Mesenchymal stem cell (in vitro differentiated cells and primary cell): ENCODE results near the gene SLC6A3.

ENCODE experiments used
- DNase-seq: peaks from one replicate; pipeline ENCODE4 v3.0.0-alpha.2; 2013
- H2AFZ ChIP-seq: one replicate; pipeline ENCODE4 v1.6.1; 2013; ENCODE audit warnings: low read depth, mild to moderate bottlenecking, control low read depth, inconsistent platforms, low read length, moderate library complexity
- H2AK5ac ChIP-seq: 2 replicates; pipeline ENCODE4 v1.6.1; 2013; ENCODE audit warnings: low read length, moderate library complexity, mild to moderate bottlenecking, inconsistent platforms; ENCODE audit not compliant: severe bottlenecking
- H2BK120ac ChIP-seq: one replicate; pipeline ENCODE4 v1.6.1; 2013; ENCODE audit warnings: low read depth, mild to moderate bottlenecking, inconsistent platforms, low read length, moderate library complexity
- H2BK12ac ChIP-seq, 2 experiments: one replicate each; pipeline ENCODE4 v1.6.1; 2013; ENCODE audit warnings: inconsistent platforms in 2 of 2, low read length in 2 of 2, mild to moderate bottlenecking in 2 of 2, moderate library complexity in 2 of 2, control low read depth in 1 of 2
- H2BK15ac ChIP-seq: one replicate; pipeline ENCODE4 v1.6.1; 2013; ENCODE audit warnings: mild to moderate bottlenecking, low read depth, inconsistent platforms; ENCODE audit not compliant: poor library complexity, severe bottlenecking
- H2BK5ac ChIP-seq: 2 replicates; pipeline ENCODE4 v1.6.1; 2013; ENCODE audit warnings: low read depth, mild to moderate bottlenecking, low read length, control low read depth, inconsistent platforms; ENCODE audit not compliant: poor library complexity, severe bottlenecking
- H3K14ac ChIP-seq, 2 experiments: one replicate each; pipeline ENCODE4 v1.6.1; 2013; ENCODE audit warnings: inconsistent platforms in 2 of 2, low read length in 2 of 2, control low read depth in 1 of 2, mild to moderate bottlenecking in 1 of 2, moderate library complexity in 1 of 2
- H3K18ac ChIP-seq, 2 experiments: one replicate each; pipeline ENCODE4 v1.6.1; 2013; ENCODE audit warnings: inconsistent platforms in 2 of 2, low read length in 2 of 2, control low read depth in 1 of 2, low read depth in 1 of 2, mild to moderate bottlenecking in 1 of 2
- H3K23ac ChIP-seq, 2 experiments: one replicate each; pipeline ENCODE4 v1.6.1; 2013; ENCODE audit warnings: inconsistent platforms in 2 of 2, low read length in 2 of 2, mild to moderate bottlenecking in 2 of 2, moderate library complexity in 2 of 2, control low read depth in 1 of 2
- H3K27ac ChIP-seq: 2 replicates; pipeline ENCODE4 v1.5.1; 2013; ENCODE audit warnings: mild to moderate bottlenecking, moderate library complexity, low read length, control low read depth, inconsistent platforms; ENCODE audit not compliant: poor library complexity, severe bottlenecking
- H3K27me3 ChIP-seq, 2 experiments: 2 replicates each; pipeline versions ENCODE4 v1.6.1 to v1.7.0; 2013; ENCODE audit warnings: low read length in 2 of 2, mild to moderate bottlenecking in 2 of 2, moderate library complexity in 2 of 2, control low read depth in 1 of 2, inconsistent platforms in 1 of 2; ENCODE audit not compliant: control insufficient read depth in 1 of 2, insufficient read depth in 1 of 2
- H3K36me3 ChIP-seq, 2 experiments: 2 replicates each; pipeline versions ENCODE4 v1.6.1 to v1.7.0; 2013; ENCODE audit warnings: low read length in 2 of 2, control low read depth in 1 of 2, inconsistent platforms in 1 of 2, low read depth in 1 of 2, mild to moderate bottlenecking in 1 of 2; ENCODE audit not compliant: insufficient read depth in 2 of 2, control insufficient read depth in 1 of 2
- H3K4ac ChIP-seq, 2 experiments: one replicate each; pipeline ENCODE4 v1.6.1; 2013; ENCODE audit warnings: inconsistent platforms in 2 of 2, low read length in 2 of 2, mild to moderate bottlenecking in 2 of 2, moderate library complexity in 2 of 2, control low read depth in 1 of 2, low read depth in 1 of 2
- H3K4me1 ChIP-seq: 2 replicates; pipeline ENCODE4 v1.6.1; 2013; ENCODE audit warnings: low read depth, low read length, control low read depth; ENCODE audit not compliant: control insufficient read depth, insufficient read depth
- H3K4me2 ChIP-seq: 2 replicates; pipeline ENCODE4 v1.6.1; 2013; ENCODE audit warnings: low read length, mild to moderate bottlenecking, inconsistent platforms; ENCODE audit not compliant: poor library complexity, severe bottlenecking
- H3K4me3 ChIP-seq, 2 experiments: 2 replicates each; pipeline versions ENCODE4 v1.5.1 to v1.7.0; 2013; ENCODE audit warnings: low read length in 2 of 2, mild to moderate bottlenecking in 2 of 2, control low read depth in 1 of 2, low read depth in 1 of 2; ENCODE audit not compliant: insufficient read depth in 1 of 2
- H3K79me1 ChIP-seq: replicated peaks from 2 replicates; pipeline ENCODE4 v1.6.1; 2013; ENCODE audit warnings: mild to moderate bottlenecking, control low read depth, low read length, inconsistent platforms; ENCODE audit not compliant: poor library complexity, severe bottlenecking
- H3K9ac ChIP-seq: 2 replicates; pipeline ENCODE4 v1.7.0; 2013; ENCODE audit warnings: mild to moderate bottlenecking, low read length, moderate library complexity
- H3K9me3 ChIP-seq: 2 replicates; pipeline ENCODE4 v1.7.0; 2013; ENCODE audit warnings: mild to moderate bottlenecking, low read length; ENCODE audit not compliant: control insufficient read depth
- H4K8ac ChIP-seq: one replicate; pipeline ENCODE4 v1.6.1; 2013; ENCODE audit warnings: inconsistent platforms, mild to moderate bottlenecking, low read length, moderate library complexity
- H4K91ac ChIP-seq: one replicate; pipeline ENCODE4 v1.6.1; 2013; ENCODE audit warnings: mild to moderate bottlenecking, low read length, inconsistent platforms
- WGBS: methylation state at CpG from one replicate; pipeline ENCODE4 v1.1.7; 2013; ENCODE audit warnings: mixed read lengths; 5-methylcytosine and 5-hydroxymethylcytosine counted together

The SLC6A3 gene

DNA sequence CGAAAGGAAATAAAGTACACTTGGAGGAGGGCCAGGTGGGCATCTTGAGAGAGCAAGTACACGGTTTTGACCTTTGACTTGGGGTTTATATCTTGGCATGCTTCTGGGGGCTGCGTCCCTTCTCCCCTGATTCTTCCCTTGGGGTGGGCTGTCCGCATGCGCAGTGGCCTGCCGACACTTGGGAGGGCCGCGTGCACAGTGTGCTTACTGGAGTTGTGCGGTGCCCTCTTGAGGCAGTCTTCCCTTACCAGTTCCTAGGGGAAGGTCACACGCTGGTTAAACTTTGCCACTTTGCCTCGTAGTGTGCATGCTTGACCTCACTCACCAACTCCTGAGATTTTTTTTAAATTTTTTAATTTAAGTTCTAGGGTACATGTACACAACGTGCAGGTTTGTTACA lies 96.0 kb downstream of the SLC6A3 start:
- H3K23ac ChIP-seq, result no peak overlapping the region
- H3K18ac ChIP-seq, result no peak overlapping the region
- no peak overlapping the region for H3K4me2 ChIP-seq
- no peak overlapping the region for H3K27ac ChIP-seq
- peaks cover 0 to 3% of the 10 kb centered on the region in 2 experiments for H3K36me3 ChIP-seq
- no peak overlapping the region for H4K91ac ChIP-seq
- H2BK5ac ChIP-seq, result no peak overlapping the region
- H3K4ac ChIP-seq, result no peak overlapping the region
- H4K8ac ChIP-seq, result no peak overlapping the region
- H2AK5ac ChIP-seq, result no peak overlapping the region
- no peak for DNase-seq
- no peak overlapping the region for H2BK120ac ChIP-seq
- no peaks in the 10 kb centered on the region for H3K9me3 ChIP-seq
- peaks cover 9% of the 10 kb centered on the region for H3K4me1 ChIP-seq
- no peak overlapping the region for H2AFZ ChIP-seq
- H3K79me1 ChIP-seq, result peaks cover 16% of the 10 kb centered on the region
- H3K14ac ChIP-seq, result no peak overlapping the region
- H3K27me3 ChIP-seq, result peaks cover 12 to 23% of the 10 kb centered on the region in 2 experiments
- no peak overlapping the region for H2BK12ac ChIP-seq
- no peak overlapping the region for H2BK15ac ChIP-seq
- H3K9ac ChIP-seq, result no peak overlapping the region
- WGBS, result 76% methylated on average over 10 of the region's 12 CpGs
- no peak overlapping the region for H3K4me3 ChIP-seq

DNA sequence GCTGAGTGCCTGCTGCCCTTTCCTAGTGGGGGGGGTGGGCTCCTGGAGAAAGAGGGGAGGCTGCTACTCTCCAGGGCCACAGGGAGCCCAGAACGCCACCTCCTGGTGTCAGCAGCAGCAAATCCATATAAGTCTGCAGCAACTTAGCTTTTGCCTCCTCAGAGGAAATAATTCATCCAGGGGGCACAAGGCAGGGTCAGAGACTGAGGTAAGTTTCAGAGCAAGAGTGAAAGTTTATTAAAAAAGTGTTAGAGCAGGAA lies 96.3 kb downstream of the SLC6A3 start:
- Histone ChIP-seq H3K18ac (no peak overlapping the region), H3K4ac (no peak overlapping the region), H2AFZ (no peak overlapping the region), H4K8ac (no peak overlapping the region), H3K79me1 (peaks cover 16% of the 10 kb centered on the region), H3K27me3 (peaks cover 12 to 20% of the 10 kb centered on the region in 2 experiments), H3K4me1 (peaks cover 10% of the 10 kb centered on the region), H3K23ac (no peak overlapping the region), H3K4me3 (no peak overlapping the region), H3K9me3 (no peaks in the 10 kb centered on the region), H3K9ac (no peak overlapping the region), H2AK5ac (no peak overlapping the region), H2BK12ac (no peak overlapping the region), H3K14ac (no peak overlapping the region), H4K91ac (no peak overlapping the region), H3K4me2 (no peak overlapping the region), H2BK5ac (no peak overlapping the region), H2BK15ac (no peak overlapping the region), H2BK120ac (no peak overlapping the region), H3K27ac (no peak overlapping the region), H3K36me3 (peaks cover 0 to 3% of the 10 kb centered on the region in 2 experiments)
- WGBS, result 60% methylated on average over 1 of the region's 1 CpG
- no peak for DNase-seq

DNA sequence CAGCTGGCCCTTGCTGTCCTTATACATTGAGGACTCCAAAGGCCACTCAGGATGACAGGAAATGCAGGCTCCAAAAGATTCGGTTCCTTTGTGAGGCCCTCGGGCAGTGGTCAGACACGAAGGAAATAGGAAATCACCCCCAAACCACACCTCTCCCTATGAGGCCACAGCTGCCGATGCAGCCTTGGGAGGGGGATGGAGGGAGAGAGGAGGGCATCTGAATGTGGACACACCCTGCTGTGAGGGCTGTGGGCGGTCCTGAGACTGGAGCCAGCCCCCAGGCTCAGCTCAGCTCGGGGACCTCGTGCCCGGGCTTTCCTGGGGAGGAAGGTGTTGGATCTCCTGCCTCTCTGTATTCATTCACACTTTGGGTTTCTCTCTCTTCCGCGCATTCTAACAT lies 97.7 kb downstream of the SLC6A3 start:
- Histone ChIP-seq H3K27me3 (peaks cover 7 to 8% of the 10 kb centered on the region in 2 experiments), H2AK5ac (no peak overlapping the region)
- WGBS, result 86% methylated on average over 5 of the region's 10 CpGs

DNA sequence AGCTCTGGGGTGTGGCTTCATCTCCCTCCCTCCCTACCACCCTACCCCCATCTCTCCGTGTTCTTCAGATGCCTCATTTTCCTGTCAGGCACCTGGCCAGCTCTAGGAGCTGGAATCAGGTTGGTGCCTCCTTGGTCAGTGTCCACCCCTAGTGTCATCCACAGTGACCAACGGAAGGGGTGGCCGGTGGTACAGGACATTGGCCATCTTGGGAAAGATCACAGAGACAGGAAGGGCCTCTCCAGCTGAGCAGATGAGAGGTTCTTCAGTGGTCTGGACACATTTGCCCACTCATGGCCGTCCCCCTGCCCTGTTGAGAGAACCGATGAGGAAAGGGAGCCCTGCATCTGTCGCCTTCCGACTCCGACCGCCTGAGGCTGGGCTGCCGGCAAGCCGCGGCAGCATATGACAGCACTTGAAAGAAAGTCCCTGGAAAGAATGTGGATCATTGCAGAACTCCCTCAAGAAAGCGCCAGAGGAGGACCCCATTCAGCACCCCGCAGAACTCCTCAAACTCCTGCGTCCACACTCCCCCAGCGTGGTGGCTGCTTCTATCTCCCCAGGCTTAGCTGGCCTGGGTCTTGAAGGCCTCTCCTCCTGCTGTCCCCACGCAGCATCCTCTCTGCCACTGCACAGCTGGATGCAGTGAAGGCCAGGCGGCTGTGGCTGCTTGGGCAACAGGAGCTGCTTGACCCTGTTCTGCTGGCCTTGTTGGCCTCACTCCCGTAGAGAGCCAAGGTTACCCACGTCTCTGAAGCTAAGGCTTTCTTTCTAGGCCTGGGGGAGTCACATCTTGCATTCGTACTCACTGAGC lies 98.4 kb downstream of the SLC6A3 start:
- Histone ChIP-seq H4K91ac (no peak overlapping the region), H2BK5ac (no peak overlapping the region), H2BK15ac (no peak overlapping the region)

More for the DNA sequence above, 97.7 kb downstream of the SLC6A3 start:
- Histone ChIP-seq H3K14ac (no peak overlapping the region), H2BK15ac (no peak overlapping the region), H2BK120ac (no peak overlapping the region), H2AFZ (no peak overlapping the region), H3K4me3 (no peak overlapping the region), H3K23ac (no peak overlapping the region), H4K91ac (no peak overlapping the region), H3K9ac (no peak overlapping the region), H3K36me3 (peaks cover 6 to 11% of the 10 kb centered on the region in 2 experiments), H3K9me3 (no peaks in the 10 kb centered on the region), H4K8ac (no peak overlapping the region), H2BK5ac (no peak overlapping the region), H3K4me1 (peaks cover 17% of the 10 kb centered on the region), H3K18ac (no peak overlapping the region), H3K4me2 (no peak overlapping the region), H3K79me1 (peaks cover 22% of the 10 kb centered on the region), H3K27ac (no peak overlapping the region), H3K4ac (no peak overlapping the region), H2BK12ac (no peak overlapping the region)
- DNase-seq, result no peak

More for the DNA sequence above, 98.4 kb downstream of the SLC6A3 start:
- H3K4me1 ChIP-seq, result peaks cover 20% of the 10 kb centered on the region
- DNase-seq, result no peak
- no peak overlapping the region for H3K4me2 ChIP-seq
- H2AK5ac ChIP-seq, result no peak overlapping the region
- H3K4me3 ChIP-seq, result no peak overlapping the region
- no peak overlapping the region for H3K14ac ChIP-seq
- no peak overlapping the region for H3K9ac ChIP-seq
- no peak overlapping the region for H3K27ac ChIP-seq
- H3K36me3 ChIP-seq, result peaks cover 13 to 18% of the 10 kb centered on the region in 2 experiments
- H4K8ac ChIP-seq, result no peak overlapping the region
- WGBS, result 93% methylated on average over 20 of the region's 21 CpGs
- H3K27me3 ChIP-seq, result peaks cover 3% of the 10 kb centered on the region in 2 experiments
- H3K9me3 ChIP-seq, result no peaks in the 10 kb centered on the region
- H2BK12ac ChIP-seq, result no peak overlapping the region
- no peak overlapping the region for H3K4ac ChIP-seq
- H3K23ac ChIP-seq, result no peak overlapping the region
- no peak overlapping the region for H2AFZ ChIP-seq
- H2BK120ac ChIP-seq, result no peak overlapping the region
- H3K18ac ChIP-seq, result no peak overlapping the region
- peaks cover 29% of the 10 kb centered on the region for H3K79me1 ChIP-seq
